Spleen (tissue), 11 donors: ENCODE results near the gene PRCP. TPM values are rescaled to one million over a fixed set of nuclear protein-coding genes. Genes with fewer than 3 reads are reported as not detected.
A peak's percentile ranks its signal among the peaks of the same experiment; 100 is the strongest.

ENCODE experiments used
- DNase-seq: peaks from one replicate; pipeline ENCODE4 v3.0.0-alpha.2; 2020
- H3K27ac ChIP-seq, 8 donors: fragments of 200-600 bp; sonication (generic) in 7 of 8; 1 replicate in 4 of 8; 2 replicates in 4 of 8; pipeline versions ENCODE4 v1.5.0 to v1.8.0; 2016 to 2021; ENCODE audit warnings: inconsistent platforms in 4 of 8, mild to moderate bottlenecking in 4 of 8, moderate library complexity in 1 of 8
- H3K27me3 ChIP-seq, 7 donors: fragments of 200-600 bp; sonication (generic) in 6 of 7; replicated peaks in 1 of 7; 1 replicate in 4 of 7; 2 replicates in 3 of 7; pipeline versions ENCODE4 v1.5.0 to v1.8.0; 2016 to 2021; ENCODE audit warnings: inconsistent platforms in 3 of 7, mild to moderate bottlenecking in 1 of 7
- H3K36me3 ChIP-seq, 6 donors: fragments of 200-600 bp; sonication (generic) in 5 of 6; 1 replicate in 4 of 6; 2 replicates in 2 of 6; pipeline versions ENCODE4 v1.5.0 to v1.8.0; 2016 to 2021; ENCODE audit warnings: inconsistent platforms in 2 of 6
- H3K4me1 ChIP-seq, 6 donors: fragments of 200-600 bp; sonication (generic) in 5 of 6; 1 replicate in 3 of 6; 2 replicates in 3 of 6; pipeline versions ENCODE4 v1.5.0 to v1.8.0; 2016 to 2021; ENCODE audit warnings: inconsistent platforms in 3 of 6
- H3K4me3 ChIP-seq, 8 donors: fragments of 200-600 bp; sonication (generic) in 7 of 8; 1 replicate in 4 of 8; 2 replicates in 4 of 8; pipeline versions ENCODE4 v1.5.0 to v1.8.0; 2016 to 2021; ENCODE audit warnings: inconsistent platforms in 4 of 8, mild to moderate bottlenecking in 4 of 8, moderate library complexity in 2 of 8
- H3K9me3 ChIP-seq, 8 donors: fragments of 200-600 bp; sonication (generic) in 7 of 8; 1 replicate in 4 of 8; 2 replicates in 4 of 8; pipeline versions ENCODE4 v1.5.0 to v1.8.0; 2016 to 2021; ENCODE audit warnings: inconsistent platforms in 4 of 8
- POLR2A ChIP-seq, 3 donors: fragments of 450-650 bp; IDR thresholded peaks; one replicate each; pipeline ENCODE4 v1.5.1; 2017; ENCODE audit warnings: antibody characterized with exemption in 3 of 3, mild to moderate bottlenecking in 1 of 3
- POLR2AphosphoS5 ChIP-seq, 3 donors: sonication (generic); formaldehyde crosslinking; IDR thresholded peaks; one replicate each; pipeline ENCODE4 v1.5.1; 2017; ENCODE audit warnings: antibody characterized with exemption in 3 of 3
- WGBS, 5 donors: extraction: QIAGEN DNeasy Blood & Tissue Kit in 3 of 5; methylation state at CpG; one replicate each; pipeline versions ENCODE4 v1.1.5 to v1.1.7; 2013 to 2018; 5-methylcytosine and 5-hydroxymethylcytosine counted together
- intact Hi-C: fragments of 100-400 bp; cut with DNase I; formaldehyde crosslinking; loops from one replicate; pipeline ENCODE4 v1.15.0; 2023; ENCODE audit warnings: low total_unique reads
- polyA plus RNA-seq, 3 donors: library from polyadenylated mRNA; stranded (reverse); fragments of 200-250 nt; gene quantifications; one replicate each; pipeline ENCODE4 v1.2.1, GENCODE V29; 2013
- total RNA-seq, 7 donors: library from RNA; depleted of rRNA in 3 of 7; stranded (reverse); fragments of >200 nt in 3 of 7; fragmentation: NEBNext Ultra II Directional in 4 of 7; extraction: Animal tissue kit (Norgen Biotek cat#: 25700) in 4 of 7; gene quantifications; one replicate each; pipeline versions ENCODE4 v1.1.0 to v1.2.1, GENCODE V29; 2016 to 2021
- TF ChIP-seq, protein P1 (sequence below), 11 experiments: fragments of 200-600 bp in 7 of 11; fragments of 450-650 bp in 4 of 11; sonication (generic) in 4 of 11; IDR thresholded peaks in 8 of 11; conservative IDR thresholded peaks in 3 of 11; 1 replicate in 7 of 11; 2 replicates in 4 of 11; pipeline versions ENCODE4 v1.4.0 to v1.8.0; 2016 to 2021; ENCODE audit warnings: antibody characterized with exemption in 11 of 11, inconsistent platforms in 4 of 11, mild to moderate bottlenecking in 1 of 11
- donor health status: healthy with polysubstance abuse.
- donor health status: DM: no; HTN: no; CAD: no; lungs with moderate emphysema.
- donor health status: DM: no; HTN: no; CAD: no.
- donor health status: Bipolar disorder and iron deficiency.
- donor health status: healthy.
- donor health status: DM: no; HTN: no; CAD: no.
- donor health status: DM: yes; HTN: yes; CAD: no.

Gene PRCP
- total and polyA plus RNA-seq, 10 donors: 22.2 to 85.7 (median 65.7) TPM

DNA sequence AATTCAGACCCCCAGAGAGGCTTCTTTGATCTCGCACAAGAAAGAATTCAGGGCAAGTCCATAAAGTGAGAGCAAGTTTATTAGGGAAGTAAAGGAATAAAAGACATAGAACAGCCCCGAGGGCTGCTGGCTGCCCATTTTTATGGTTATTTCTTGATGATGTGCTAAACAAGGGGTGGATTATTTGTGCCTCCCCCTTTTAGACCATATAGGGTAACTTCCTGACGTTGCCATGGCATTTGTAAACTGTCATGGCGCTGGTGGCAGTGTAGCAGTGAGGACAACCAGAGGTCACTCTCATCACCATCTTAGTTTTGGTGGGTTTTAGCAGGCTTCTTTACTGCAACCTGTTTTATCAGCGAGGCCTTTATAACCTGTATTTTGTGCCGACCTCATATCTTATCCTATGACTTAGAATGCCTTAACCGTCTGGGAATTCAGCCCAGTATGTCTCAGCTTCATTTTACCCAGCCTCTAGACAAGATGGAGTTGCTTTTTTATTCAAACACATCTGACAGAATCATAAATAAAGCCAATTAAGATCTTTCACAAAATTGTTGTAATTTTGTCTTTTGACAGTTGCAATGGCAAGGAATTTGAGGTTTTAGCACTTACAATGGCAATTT is 8.9 kb upstream of the PRCP start:
- WGBS, 5 donors: 87 to 94% (median 92%) methylated on average over 7 of the region's 7 CpGs

DNA sequence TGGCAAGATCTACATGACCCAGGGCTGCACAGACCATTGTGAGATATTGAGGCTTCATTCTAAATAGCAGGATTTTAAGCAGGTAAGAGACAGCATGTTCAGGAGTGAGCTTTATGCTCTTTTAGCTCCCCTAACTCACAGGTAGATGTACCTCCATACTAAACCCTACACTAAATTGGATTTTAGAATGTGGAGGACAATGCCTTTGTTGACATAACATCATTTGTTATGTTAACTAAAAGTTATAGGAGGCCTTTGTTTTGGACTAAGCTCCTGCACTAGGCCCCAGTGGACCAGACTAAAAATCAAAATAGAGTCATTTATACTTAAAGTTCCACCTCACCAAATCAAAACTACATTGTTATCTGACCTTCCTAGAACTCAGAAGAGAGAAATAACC is 8.1 kb upstream of the PRCP start:
- no peak for TF ChIP-seq POLR2AphosphoS5 (IDR thresholded peaks at IDR 0.05)
- TF ChIP-seq POLR2A (IDR thresholded peaks at IDR 0.05): no peak
- TF ChIP-seq, protein P1, sequence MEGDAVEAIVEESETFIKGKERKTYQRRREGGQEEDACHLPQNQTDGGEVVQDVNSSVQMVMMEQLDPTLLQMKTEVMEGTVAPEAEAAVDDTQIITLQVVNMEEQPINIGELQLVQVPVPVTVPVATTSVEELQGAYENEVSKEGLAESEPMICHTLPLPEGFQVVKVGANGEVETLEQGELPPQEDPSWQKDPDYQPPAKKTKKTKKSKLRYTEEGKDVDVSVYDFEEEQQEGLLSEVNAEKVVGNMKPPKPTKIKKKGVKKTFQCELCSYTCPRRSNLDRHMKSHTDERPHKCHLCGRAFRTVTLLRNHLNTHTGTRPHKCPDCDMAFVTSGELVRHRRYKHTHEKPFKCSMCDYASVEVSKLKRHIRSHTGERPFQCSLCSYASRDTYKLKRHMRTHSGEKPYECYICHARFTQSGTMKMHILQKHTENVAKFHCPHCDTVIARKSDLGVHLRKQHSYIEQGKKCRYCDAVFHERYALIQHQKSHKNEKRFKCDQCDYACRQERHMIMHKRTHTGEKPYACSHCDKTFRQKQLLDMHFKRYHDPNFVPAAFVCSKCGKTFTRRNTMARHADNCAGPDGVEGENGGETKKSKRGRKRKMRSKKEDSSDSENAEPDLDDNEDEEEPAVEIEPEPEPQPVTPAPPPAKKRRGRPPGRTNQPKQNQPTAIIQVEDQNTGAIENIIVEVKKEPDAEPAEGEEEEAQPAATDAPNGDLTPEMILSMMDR (IDR thresholded peaks at IDR 0.05 in 8 of 11, conservative IDR thresholded peaks at IDR 0.05 in 3 of 11): no peak
- Histone ChIP-seq H3K27ac (peak overlapping the region in 4 of 8 donors; percentile 13 to 51 (median 31)), H3K4me3 (no peak overlapping the region), H3K9me3 (peaks cover 0 to 15% (median 10%) of the 10 kb centered on the region in 8 donors), H3K4me1 (peaks cover 0 to 35% (median 16%) of the 10 kb centered on the region in 6 donors), H3K36me3 (peaks cover 0 to 4% (median 0%) of the 10 kb centered on the region in 6 donors), H3K27me3 (no peaks in the 10 kb centered on the region)
- intact Hi-C loops: loop anchor here (10.0 kb wide), 3 partner anchors 166 to 336 kb away; partner anchors contain the start of genes ANKRD42 and RAB30
- DNase-seq: no peak

More for the DNA sequence above, 8.9 kb upstream of the PRCP start:
- Histone ChIP-seq H3K4me1 (peaks cover 0 to 35% (median 16%) of the 10 kb centered on the region in 6 donors), H3K27ac (peak overlapping the region in 3 of 8 donors; percentile 2 to 45 (median 17)), H3K36me3 (peaks cover 0 to 12% (median 0%) of the 10 kb centered on the region in 6 donors), H3K27me3 (no peaks in the 10 kb centered on the region), H3K4me3 (no peak overlapping the region), H3K9me3 (peaks cover 0 to 15% (median 10%) of the 10 kb centered on the region in 8 donors)
- TF ChIP-seq, protein P1 (IDR thresholded peaks at IDR 0.05 in 8 of 11, conservative IDR thresholded peaks at IDR 0.05 in 3 of 11): no peak
- no peak for TF ChIP-seq POLR2A (IDR thresholded peaks at IDR 0.05)
- no peak for TF ChIP-seq POLR2AphosphoS5 (IDR thresholded peaks at IDR 0.05)
- no peak for DNase-seq
- intact Hi-C loops: loop anchor here (10.0 kb wide), 3 partner anchors 166 to 336 kb away; partner anchors contain the start of genes ANKRD42 and RAB30

DNA sequence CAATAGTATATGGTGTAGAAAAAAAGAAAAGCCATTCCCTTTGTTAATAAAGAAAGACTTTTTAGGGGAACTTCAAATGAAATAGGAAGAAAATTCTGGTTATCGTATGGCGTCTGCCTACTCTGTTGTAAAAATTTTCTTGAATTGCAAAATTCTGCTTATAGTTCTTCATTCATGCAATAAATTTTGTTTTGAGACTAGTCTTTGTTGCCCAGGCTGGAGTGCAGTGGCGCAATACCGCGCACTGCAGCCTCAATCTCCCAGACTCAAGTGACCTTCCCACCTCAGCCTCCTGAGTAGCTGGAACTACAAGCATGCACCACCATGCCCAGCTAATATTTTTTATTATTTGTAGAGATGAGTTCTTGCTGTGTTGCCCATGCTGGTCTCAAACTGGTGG is 7.1 kb upstream of the PRCP start:
- no peak for DNase-seq
- intact Hi-C loops: loop anchor here (10.0 kb wide), 3 partner anchors 167 to 337 kb away; partner anchors contain the start of genes ANKRD42 and RAB30
- no peaks in the 10 kb centered on the region for H3K36me3 ChIP-seq
- H3K9me3 ChIP-seq: peaks cover 0 to 13% (median 10%) of the 10 kb centered on the region in 8 donors
- peaks cover 0 to 42% (median 17%) of the 10 kb centered on the region in 6 donors for H3K4me1 ChIP-seq
- no peaks in the 10 kb centered on the region for H3K27me3 ChIP-seq
- no peak overlapping the region for H3K4me3 ChIP-seq
- H3K27ac ChIP-seq: peak overlapping the region in 4 of 8 donors; percentile 14 to 51 (median 34)
- WGBS, 5 donors: 56 to 81% (median 63%) methylated on average over 5 of the region's 5 CpGs
- TF ChIP-seq, protein P1 (IDR thresholded peaks at IDR 0.05 in 8 of 11, conservative IDR thresholded peaks at IDR 0.05 in 3 of 11): no peak
- no peak for TF ChIP-seq POLR2AphosphoS5 (IDR thresholded peaks at IDR 0.05)
- no peak for TF ChIP-seq POLR2A (IDR thresholded peaks at IDR 0.05)

DNA sequence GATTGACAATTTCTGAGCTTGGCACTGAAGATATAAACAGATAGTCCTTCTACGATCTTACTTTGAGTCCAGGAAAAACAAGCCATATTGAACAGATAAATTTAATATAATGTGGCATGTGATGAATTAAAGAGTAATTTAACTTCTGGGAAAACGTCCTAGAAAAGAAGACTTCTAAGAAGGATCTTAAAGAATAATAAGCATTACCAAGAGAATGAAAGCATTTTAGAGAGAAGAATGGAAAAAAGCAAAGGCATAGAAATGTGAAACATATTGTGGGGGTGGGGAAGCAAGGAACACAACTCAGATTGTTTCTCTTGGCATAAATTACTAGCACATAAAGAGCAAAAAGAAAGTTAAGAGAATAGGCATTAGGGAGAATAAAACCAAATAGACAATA is 6.7 kb upstream of the PRCP start:
- no peak overlapping the region for H3K4me3 ChIP-seq
- TF ChIP-seq, protein P1 (IDR thresholded peaks at IDR 0.05 in 8 of 11, conservative IDR thresholded peaks at IDR 0.05 in 3 of 11): no peak
- TF ChIP-seq POLR2A (IDR thresholded peaks at IDR 0.05): no peak
- no peak for TF ChIP-seq POLR2AphosphoS5 (IDR thresholded peaks at IDR 0.05)
- DNase-seq: no peak
- peaks cover 2 to 47% (median 21%) of the 10 kb centered on the region in 6 donors for H3K4me1 ChIP-seq
- peak overlapping the region in 4 of 8 donors; percentile 14 to 51 (median 34) for H3K27ac ChIP-seq
- H3K27me3 ChIP-seq: no peaks in the 10 kb centered on the region
- H3K9me3 ChIP-seq: peaks cover 0 to 8% (median 6%) of the 10 kb centered on the region in 8 donors
- no peaks in the 10 kb centered on the region for H3K36me3 ChIP-seq
- 58 to 73% (median 60%) methylated on average over 2 of the region's 2 CpGs for WGBS, 5 donors
- intact Hi-C loops: loop anchor here (10.0 kb wide), 3 partner anchors 168 to 338 kb away; partner anchors contain the start of genes ANKRD42 and RAB30
